Lung (tissue), 12 donors: ENCODE measurements around the gene RALGDS. TPM values are rescaled to one million over a fixed set of nuclear protein-coding genes. Genes with fewer than 3 reads are reported as not detected.

Source experiments
- ATAC-seq: fragments of 200-7000 bp; cut with Tn5 transposase; one replicate; pipeline ENCODE4 v1.9.1; 2020; ENCODE audit warnings: moderate number of reproducible peaks; ENCODE audit not compliant: insufficient read depth, low FRiP score
- DNase-seq, 3 donors: peaks; one replicate each; pipeline ENCODE4 v3.0.0-alpha.2; 2013 to 2017
- H3K27ac ChIP-seq, 2 donors: one replicate each; pipeline ENCODE4 v1.5.1; 2013; ENCODE audit warnings: mild to moderate bottlenecking in 2 of 2, moderate library complexity in 2 of 2, control low read depth in 1 of 2, inconsistent platforms in 1 of 2, low read depth in 1 of 2, low read length in 1 of 2
- H3K27me3 ChIP-seq, 3 donors: one replicate each; pipeline ENCODE4 v1.5.1; 2013; ENCODE audit warnings: low read length in 2 of 3; ENCODE audit not compliant: control insufficient read depth in 3 of 3, insufficient read depth in 3 of 3
- H3K36me3 ChIP-seq, 4 donors: one replicate each; pipeline ENCODE4 v1.5.1; 2013; ENCODE audit warnings: low read length in 4 of 4, mild to moderate bottlenecking in 1 of 4, moderate library complexity in 1 of 4; ENCODE audit not compliant: control insufficient read depth in 4 of 4, insufficient read depth in 4 of 4
- H3K4me1 ChIP-seq, 5 donors: one replicate each; pipeline ENCODE4 v1.5.1; 2013; ENCODE audit warnings: low read length in 5 of 5, mild to moderate bottlenecking in 2 of 5, moderate library complexity in 1 of 5; ENCODE audit not compliant: control insufficient read depth in 5 of 5, insufficient read depth in 5 of 5
- H3K4me3 ChIP-seq: one replicate; pipeline ENCODE4 v1.5.1; 2013; ENCODE audit warnings: mild to moderate bottlenecking, control low read depth, moderate library complexity
- H3K9ac ChIP-seq, 2 donors: one replicate each; pipeline ENCODE4 v1.5.1; 2013; ENCODE audit warnings: low read length in 2 of 2, control low read depth in 1 of 2; ENCODE audit not compliant: insufficient read depth in 1 of 2
- H3K9me3 ChIP-seq, 4 donors: one replicate each; pipeline ENCODE4 v1.5.1; 2013; ENCODE audit warnings: low read length in 3 of 4, mild to moderate bottlenecking in 1 of 4, moderate library complexity in 1 of 4; ENCODE audit not compliant: control insufficient read depth in 4 of 4, insufficient read depth in 3 of 4
- CTCF ChIP-seq: IDR thresholded peaks from 2 replicates; pipeline ENCODE4 v1.5.1; 2012; ENCODE audit warnings: mild to moderate bottlenecking; ENCODE audit errors: control extremely low read depth, extremely low read depth
- WGBS, 2 donors: extraction: QIAGEN DNeasy Blood & Tissue Kit; methylation state at CpG; one replicate each; pipeline ENCODE4 v1.1.7; 2013; 5-methylcytosine and 5-hydroxymethylcytosine counted together
- polyA plus RNA-seq, 2 donors: library from polyadenylated mRNA; stranded (reverse); fragments of 200-250 nt; gene quantifications; one replicate each; pipeline ENCODE4 v1.2.1, GENCODE V29; 2013
- total RNA-seq, 2 donors: library from RNA; depleted of rRNA in 1 of 2; stranded (reverse); fragments of >200 nt in 1 of 2; gene quantifications; one replicate each; pipeline ENCODE4 v1.2.1, GENCODE V29; 2014 to 2021
- donor health status: control.
- donor health status: control.
- donor health status: Bipolar disorder and iron deficiency.
- donor health status: healthy.
- donor health status: DM: yes; HTN: yes; CAD: no.

The RALGDS gene
- total and polyA plus RNA-seq, 4 donors = 49.5 to 145 (median 60.9) TPM

- Histone ChIP-seq H3K27me3 (no peaks in the 10 kb centered on the region), H3K36me3 (peaks cover 0 to 3% (median 1%) of the 10 kb centered on the region in 4 donors), H3K27ac (peak overlapping the region; percentile 66 to 85), H3K4me1 (peaks cover 10 to 63% (median 24%) of the 10 kb centered on the region in 5 donors), H3K9ac (no peak overlapping the region), H3K4me3 (no peak overlapping the region), H3K9me3 (no peaks in the 10 kb centered on the region)
- ATAC-seq = no peak
- WGBS, 2 donors = 78 to 85% methylated on average over 32 of the region's 32 CpGs
- DNase-seq = no peak
- no peak for TF ChIP-seq CTCF
Observed at GRCh38 chr9:133115604-133116345, 5.3 kb downstream of the RALGDS start.

DNA sequence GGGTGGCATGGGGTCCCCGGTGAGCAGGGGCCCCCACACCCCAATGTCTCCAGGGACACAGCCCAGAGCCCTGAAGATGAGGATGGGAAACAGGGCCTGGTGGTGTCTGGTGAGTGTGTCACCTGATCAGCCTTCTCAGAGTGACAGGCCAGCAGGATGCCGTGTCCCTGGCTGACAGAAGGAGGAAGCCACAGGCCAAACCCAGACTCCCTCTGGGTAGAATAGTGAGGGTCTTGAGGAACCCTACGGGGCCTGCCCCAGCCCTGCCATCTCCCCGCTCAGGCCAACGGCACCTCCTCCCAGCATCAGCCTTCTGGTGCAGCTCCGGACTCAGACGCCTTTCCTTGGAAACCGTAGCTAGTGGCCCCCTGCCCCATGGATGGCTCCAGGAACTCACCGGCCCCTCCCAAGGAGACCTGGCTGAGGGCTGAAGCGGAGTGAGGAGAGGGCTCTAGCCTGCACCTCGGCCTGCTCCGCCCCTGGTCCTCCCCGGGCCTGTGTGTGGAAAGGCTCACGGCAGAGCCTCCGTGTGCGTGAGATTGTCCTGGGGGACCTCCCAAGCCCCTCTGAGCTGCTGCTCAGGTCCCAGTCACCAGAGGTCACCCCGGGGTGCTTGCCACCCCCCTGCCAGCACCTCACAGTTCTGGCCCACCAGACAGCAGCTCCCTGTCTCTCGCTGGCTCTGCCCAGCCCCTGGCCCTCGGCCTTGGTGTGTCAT, 6.0 kb downstream of the RALGDS start:
- WGBS, 2 donors = 75 to 80% methylated on average over 19 of the region's 19 CpGs
- Histone ChIP-seq H3K4me1 (peaks cover 10 to 63% (median 24%) of the 10 kb centered on the region in 5 donors), H3K27ac (peak overlapping the region; percentile 66 to 85), H3K9ac (no peak overlapping the region), H3K9me3 (no peaks in the 10 kb centered on the region), H3K36me3 (peaks cover 0 to 7% (median 5%) of the 10 kb centered on the region in 4 donors), H3K4me3 (no peak overlapping the region), H3K27me3 (no peaks in the 10 kb centered on the region)
- ATAC-seq = no peak
- no peak for TF ChIP-seq CTCF
- DNase-seq = no peak

DNA sequence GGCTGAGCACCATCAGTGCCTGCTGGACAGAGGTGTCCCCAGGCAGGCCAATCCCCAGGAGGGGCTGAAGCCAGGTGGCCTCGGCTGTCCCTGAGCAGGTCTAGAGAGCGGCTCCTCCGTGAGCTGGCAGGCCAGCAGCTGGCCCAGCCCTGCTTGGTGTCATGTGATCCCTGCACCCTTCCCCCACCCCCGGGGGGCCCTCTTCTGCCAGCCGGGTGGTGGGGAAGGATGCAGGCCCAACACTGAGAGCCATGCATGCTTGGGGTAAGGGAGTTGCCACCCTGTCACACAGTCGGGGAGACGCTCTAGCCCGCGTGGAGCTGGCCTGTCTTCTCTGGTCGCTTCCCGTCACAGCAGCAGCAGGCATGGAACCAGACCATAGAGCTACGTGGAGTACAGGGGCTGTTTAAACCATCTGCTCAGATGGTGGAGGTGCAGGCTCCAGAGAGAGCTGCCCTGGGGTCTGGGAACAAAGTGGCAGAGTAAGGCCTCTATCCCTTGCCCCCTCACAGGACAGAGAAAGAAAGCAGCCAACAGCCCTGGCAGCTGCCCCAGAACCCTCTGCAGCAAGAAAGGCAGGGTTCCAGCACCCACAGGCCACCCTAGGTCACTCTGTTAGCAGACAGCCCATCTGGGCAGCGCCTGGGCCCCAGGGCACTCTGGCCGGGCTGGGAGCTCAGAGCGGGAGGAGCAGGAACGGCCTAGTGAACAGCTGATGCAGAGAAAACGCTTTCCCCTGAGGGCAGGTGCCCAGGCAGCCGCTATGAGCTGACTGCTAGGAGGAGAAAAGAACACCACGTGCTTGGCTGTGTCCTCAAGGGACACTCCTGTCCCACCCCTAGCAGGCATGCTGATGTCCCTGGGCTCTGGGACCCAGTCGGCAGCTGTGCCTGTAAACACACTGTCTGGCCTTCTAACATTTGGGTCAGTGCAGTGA, 6.8 kb downstream of the RALGDS start:
- H3K36me3 ChIP-seq = peaks cover 0 to 12% (median 8%) of the 10 kb centered on the region in 4 donors
- H3K9ac ChIP-seq = no peak overlapping the region
- WGBS, 2 donors = 36 to 38% methylated on average over 20 of the region's 20 CpGs
- no peaks in the 10 kb centered on the region for H3K27me3 ChIP-seq
- peaks cover 10 to 59% (median 23%) of the 10 kb centered on the region in 5 donors for H3K4me1 ChIP-seq
- peak in 2 of 3 donors; percentile 18 to 38 for DNase-seq
- TF ChIP-seq CTCF = no peak
- H3K4me3 ChIP-seq = no peak overlapping the region
- peak overlapping the region; percentile 66 to 85 for H3K27ac ChIP-seq
- ATAC-seq = no peak
- H3K9me3 ChIP-seq = no peaks in the 10 kb centered on the region
